ENCODE data around the gene FAM118B.

GRCh38 chr11:126182787-126183445, 28.7 kb upstream of the FAM118B start:
- TF ChIP-seq YY1 (IDR thresholded peaks at IDR 0.05; ENCODE audit: low read depth) (no peak), MAX (IDR thresholded peaks at IDR 0.05; ENCODE audit: low read depth) (no peak), CTCF (IDR thresholded peaks at IDR 0.05) (no peak), CHD2 (IDR thresholded peaks at IDR 0.05; ENCODE audit: low read length, partially characterized antibody) (no peak), RFX5 (IDR thresholded peaks at IDR 0.05; ENCODE audit: low read length) (no peak)
